Endothelial cell of umbilical vein (primary cell): ENCODE measurements around the gene GPR158. TPM values are rescaled to one million over a fixed set of nuclear protein-coding genes. Genes with fewer than 3 reads are reported as not detected.
"Not testable (repeated sequence)": the region's sequence is repeated elsewhere in the genome, so short reads cannot be mapped to it uniquely, and the experiment has no call there.

Experiments
- BruUV-seq: library from RNA; stranded (reverse); fragments of 400-500 nt; replicated peaks from 2 replicates; lab custom pipeline; 2021; lab: Mats Ljungman, UMichigan
- CTCF ChIA-PET: fragments of 300-600, 350-600 bp; sonication (Branson Sonifier 250); formaldehyde crosslinking; loops from one replicate; lab custom pipeline; 2021; ENCODE audit warnings: antibody characterized with exemption, inconsistent platforms; lab: Charles Lee
- POLR2A ChIA-PET: fragments of 300-600, 350-600 bp; sonication (Branson Sonifier 250); formaldehyde crosslinking; loops from one replicate; lab custom pipeline; 2021; ENCODE audit warnings: antibody characterized with exemption, inconsistent platforms; lab: Charles Lee
- DNase-seq: peaks from one replicate; pipeline ENCODE4 v3.0.0-alpha.2; 2011; ENCODE audit warnings: low read depth, low spot score
- FAIRE-seq: peaks from 2 replicates; lab custom pipeline; 2011; peaks lifted over from hg19 to GRCh38; lab: Jason Lieb, UNC
- H2AFZ ChIP-seq: 2 replicates; pipeline ENCODE4 v1.6.0; 2012; ENCODE audit warnings: low read depth, low read length, control low read depth, inconsistent platforms
- H3K27ac ChIP-seq: 2 replicates; pipeline ENCODE4 v1.5.1; 2011; ENCODE audit warnings: low read depth, mild to moderate bottlenecking, control low read depth, low read length, moderate library complexity; ENCODE audit not compliant: insufficient read depth
- H3K27me3 ChIP-seq, 2 experiments: 2 replicates each; pipeline versions ENCODE4 v1.6.0 to v1.6.1; 2011; ENCODE audit warnings: low read length in 2 of 2, mixed read lengths in 1 of 2; ENCODE audit not compliant: control insufficient read depth in 2 of 2, insufficient read depth in 2 of 2
- H3K36me3 ChIP-seq, 2 experiments: 2 replicates in 1 of 2; 3 replicates in 1 of 2; pipeline ENCODE4 v1.5.1; 2011; ENCODE audit warnings: low read length in 2 of 2, mild to moderate bottlenecking in 1 of 2, moderate library complexity in 1 of 2; ENCODE audit not compliant: control insufficient read depth in 2 of 2, insufficient read depth in 2 of 2; ENCODE audit errors: extremely low read depth in 1 of 2
- H3K4me1 ChIP-seq: 3 replicates; pipeline ENCODE4 v1.5.1; 2011; ENCODE audit warnings: mild to moderate bottlenecking, low read length; ENCODE audit not compliant: control insufficient read depth, insufficient read depth; ENCODE audit errors: extremely low read depth
- H3K4me2 ChIP-seq: 2 replicates; pipeline ENCODE4 v1.6.1; 2011; ENCODE audit warnings: low read length, control low read depth, mixed read lengths; ENCODE audit not compliant: insufficient read depth
- H3K4me3 ChIP-seq, 3 experiments: fragments of 200-600 bp in 1 of 3; sonication (generic), shearing (Covaris generic) in 1 of 3; replicated peaks in 1 of 3; 2 replicates each; pipeline ENCODE4 v1.5.1; 2011 to 2016; ENCODE audit warnings: control low read depth in 3 of 3, low read length in 3 of 3, mild to moderate bottlenecking in 2 of 3, inconsistent platforms in 1 of 3, low read depth in 1 of 3, moderate library complexity in 1 of 3; ENCODE audit not compliant: insufficient read depth in 1 of 3
- H3K79me2 ChIP-seq: 2 replicates; pipeline ENCODE4 v1.6.0; 2012; ENCODE audit warnings: low read length, inconsistent platforms; ENCODE audit not compliant: control insufficient read depth, insufficient read depth
- H3K9ac ChIP-seq: replicated peaks from 2 replicates; pipeline ENCODE3; 2011; ENCODE audit warnings: low read length, control low read depth; ENCODE audit not compliant: insufficient read depth; ENCODE audit errors: extremely low read depth
- H3K9me1 ChIP-seq: replicated peaks from 3 replicates; pipeline ENCODE4 v1.6.0; 2011; ENCODE audit warnings: mild to moderate bottlenecking, low read length; ENCODE audit not compliant: control insufficient read depth, insufficient read depth; ENCODE audit errors: extremely low read depth
- H3K9me3 ChIP-seq: replicated peaks from 2 replicates; pipeline ENCODE4 v1.5.1; 2012; ENCODE audit warnings: low read length, inconsistent platforms; ENCODE audit not compliant: control insufficient read depth, insufficient read depth
- H4K20me1 ChIP-seq: replicated peaks from 2 replicates; pipeline ENCODE3; 2011; ENCODE audit warnings: mild to moderate bottlenecking, low read length; ENCODE audit not compliant: control insufficient read depth, insufficient read depth; ENCODE audit errors: extremely low read depth
- CTCF ChIP-seq, 2 donors: IDR thresholded peaks; 1 replicate in 1 of 2; 2 replicates in 1 of 2; pipeline ENCODE4 v1.5.1; 2011; ENCODE audit warnings: low read length in 2 of 2, mild to moderate bottlenecking in 2 of 2, moderate library complexity in 2 of 2, control low read depth in 1 of 2, inconsistent platforms in 1 of 2, low read depth in 1 of 2; ENCODE audit not compliant: insufficient read depth in 1 of 2; ENCODE audit errors: extremely low read depth in 1 of 2
- EZH2 ChIP-seq: IDR thresholded peaks from 2 replicates; pipeline ENCODE4 v1.6.1; 2012; ENCODE audit warnings: borderline replicate concordance, low read depth, mild to moderate bottlenecking, moderate library complexity, low read length, inconsistent platforms; ENCODE audit not compliant: severe bottlenecking
- FOS ChIP-seq: IDR thresholded peaks from 2 replicates; pipeline ENCODE4 v1.6.1; 2011; ENCODE audit warnings: mild to moderate bottlenecking, low read length, moderate library complexity, borderline replicate concordance; ENCODE audit not compliant: insufficient read depth
- GATA2 ChIP-seq: IDR thresholded peaks from 2 replicates; pipeline ENCODE4 v1.7.0; 2011; ENCODE audit warnings: low read depth, mild to moderate bottlenecking, moderate library complexity, mixed read lengths, low read length; ENCODE audit not compliant: insufficient read length, insufficient read depth
- JUN ChIP-seq: IDR thresholded peaks from 2 replicates; pipeline ENCODE4 v1.6.1; 2011; ENCODE audit warnings: borderline replicate concordance, low read depth; ENCODE audit not compliant: insufficient read length, insufficient read depth
- MAX ChIP-seq: IDR thresholded peaks from 2 replicates; pipeline ENCODE4 v1.6.1; 2011; ENCODE audit not compliant: insufficient read depth, insufficient read length
- MYC ChIP-seq: IDR thresholded peaks from one replicate; pipeline ENCODE4 v1.6.1; 2011; ENCODE audit warnings: mild to moderate bottlenecking, low read depth, low read length
- POLR2A ChIP-seq: IDR thresholded peaks from 2 replicates; pipeline ENCODE4 v1.6.1; 2012; ENCODE audit warnings: low read depth, mild to moderate bottlenecking, control low read depth, low read length
- POLR2AphosphoS5 ChIP-seq: IDR thresholded peaks from 2 replicates; pipeline ENCODE4 v1.6.1; 2012; ENCODE audit warnings: low read depth, mild to moderate bottlenecking, control low read depth, low read length, moderate library complexity; ENCODE audit not compliant: insufficient read depth
- dilution Hi-C: fragments of 300-500 bp; cut with MboI; formaldehyde crosslinking; loops from one replicate; pipeline ENCODE4 v1.15.0; 2019; ENCODE audit warnings: low sequenced_read_pairs; ENCODE audit not compliant: extremely low pct_ligation_motif_present
- intact Hi-C: fragments of 100-400 bp; cut with micrococcal nuclease; formaldehyde crosslinking; loops from one replicate; pipeline ENCODE4 v1.10.0; 2022
- polyA plus RNA-seq, 4 experiments: library from polyadenylated mRNA; depleted of rRNA in 3 of 4; stranded (reverse) in 3 of 4; unstranded in 1 of 4; fragments of >200 nt; gene quantifications; 2 replicates each; pipeline versions ENCODE4 v1.2.1 to v1.2.3, GENCODE V29; 2011 to 2012; ENCODE audit warnings: missing spikeins in 1 of 4
- total RNA-seq: library from RNA; stranded (reverse); gene quantifications from 2 replicates; pipeline ENCODE4 v1.2.3, GENCODE V29; 2021

Gene GPR158
- total and polyA plus RNA-seq, 2 donors (not counting 3 experiments of a cell fraction or from before 2014, with no cell fraction given) = not detected

GRCh38 chr10:25382029-25382810, 207.4 kb downstream of the GPR158 start:
- dilution Hi-C loops (no loop called here), intact Hi-C loops (no loop called here)
- FAIRE-seq = no peak
- Histone ChIP-seq H3K79me2 (no peaks in the 10 kb centered on the region), H3K4me3 (no peak overlapping the region), H3K4me2 (no peak overlapping the region), H4K20me1 (no peaks in the 10 kb centered on the region), H3K27ac (no peak overlapping the region), H3K27me3 (no peaks in the 10 kb centered on the region), H3K9me3 (no peaks in the 10 kb centered on the region), H3K36me3 (no peaks in the 10 kb centered on the region), H3K4me1 (no peaks in the 10 kb centered on the region), H3K9me1 (no peaks in the 10 kb centered on the region), H2AFZ (no peak overlapping the region), H3K9ac (no peak overlapping the region)
- TF ChIP-seq POLR2AphosphoS5 = no peak
- no peak for TF ChIP-seq JUN
- no peak for TF ChIP-seq CTCF (IDR thresholded peaks at IDR 0.05; ENCODE audit: extremely low read depth in 1 of 2, insufficient read depth in 1 of 2, low read depth in 1 of 2, low read length in 2 of 2)
- TF ChIP-seq FOS = no peak
- no peak for TF ChIP-seq GATA2
- no peak for TF ChIP-seq MAX
- no peak for TF ChIP-seq EZH2
- TF ChIP-seq MYC = no peak
- no peak for TF ChIP-seq POLR2A
- POLR2A ChIA-PET = no interaction called here
- DNase-seq = no peak
- CTCF ChIA-PET = no interaction called here
- no TSS peak for BruUV-seq

GRCh38 chr10:25382901-25383300, 208.1 kb downstream of the GPR158 start:
- H3K9me3 ChIP-seq, CTCF ChIA-PET, H2AFZ ChIP-seq, H3K79me2 ChIP-seq, dilution Hi-C loops, FAIRE-seq, H3K4me2 ChIP-seq, H3K36me3 ChIP-seq, H3K4me1 ChIP-seq, DNase-seq, H3K27ac ChIP-seq, BruUV-seq, H3K9ac ChIP-seq, POLR2A ChIA-PET, H3K4me3 ChIP-seq, intact Hi-C loops, H4K20me1 ChIP-seq, H3K9me1 ChIP-seq, H3K27me3 ChIP-seq: not testable (repeated sequence)
